WTC11 (cell line): ENCODE data around the gene LRIG1. TPM values are rescaled to one million over a fixed set of nuclear protein-coding genes. Genes with fewer than 3 reads are reported as not detected.

ENCODE experiments used
- ATAC-seq: fragments of 200-7000 bp; cut with Tn5 transposase; 2 replicates; pipeline ENCODE4 v1.10.0; 2021; ENCODE audit warnings: mild to moderate bottlenecking, moderate library complexity
- CTCF ChIA-PET: fragments of 300-600 bp; sonication (Branson Sonifier 250); formaldehyde crosslinking; loops from one replicate; lab custom pipeline; 2021; ENCODE audit warnings: antibody characterized with exemption; lab: Charles Lee
- POLR2A ChIA-PET: fragments of 350-600 bp; sonication (Branson Sonifier 250); formaldehyde crosslinking; loops from one replicate; lab custom pipeline; 2021; ENCODE audit warnings: antibody characterized with exemption; lab: Charles Lee
- DNase-seq: peaks from one replicate; pipeline ENCODE4 v3.0.0; 2021; ENCODE audit warnings: low spot score
- H3K27ac Mint-ChIP-seq: 2 replicates; pipeline ENCODE4 v1.8.0; 2021; ENCODE audit warnings: mixed read lengths
- H3K27me3 Mint-ChIP-seq: 2 replicates; pipeline ENCODE4 v1.8.0; 2021; ENCODE audit warnings: low read depth, mild to moderate bottlenecking, moderate library complexity, mixed read lengths
- H3K36me3 Mint-ChIP-seq: 2 replicates; pipeline ENCODE4 v1.8.0; 2021; ENCODE audit warnings: mixed read lengths
- H3K4me1 Mint-ChIP-seq: 2 replicates; pipeline ENCODE4 v1.8.0; 2022; ENCODE audit warnings: mixed read lengths
- H3K4me3 Mint-ChIP-seq: 2 replicates; pipeline ENCODE4 v1.8.0; 2021; ENCODE audit warnings: mild to moderate bottlenecking, moderate library complexity, mixed read lengths
- H3K9me3 Mint-ChIP-seq: 2 replicates; pipeline ENCODE4 v1.8.0; 2021; ENCODE audit warnings: mixed read lengths
- CREB1 ChIP-seq: sonication (generic); formaldehyde crosslinking; IDR thresholded peaks from 2 replicates; pipeline ENCODE4 v1.8.0; 2023; ENCODE audit warnings: mild to moderate bottlenecking, missing genetic modification reagents
- ELF4 ChIP-seq: sonication (generic); formaldehyde crosslinking; IDR thresholded peaks from 2 replicates; pipeline ENCODE4 v1.8.1; 2022; ENCODE audit warnings: low read depth, mild to moderate bottlenecking, moderate library complexity, missing genetic modification reagents
- EMX1 ChIP-seq: fragments of 250-450 bp; sonication (Bioruptor Pico); IDR thresholded peaks from 2 replicates; pipeline ENCODE4 v1.8.0; 2021; ENCODE audit warnings: mild to moderate bottlenecking
- ESRRA ChIP-seq: sonication (generic); formaldehyde crosslinking; IDR thresholded peaks from 2 replicates; pipeline ENCODE4 v1.8.1; 2022; ENCODE audit warnings: mild to moderate bottlenecking, missing genetic modification reagents, borderline replicate concordance
- IRF2 ChIP-seq: sonication (generic); formaldehyde crosslinking; IDR thresholded peaks from 2 replicates; pipeline ENCODE4 v1.8.0; 2022; ENCODE audit warnings: low read depth, missing genetic modification reagents, borderline replicate concordance
- KAT7 ChIP-seq: sonication (generic); formaldehyde crosslinking; IDR thresholded peaks from 2 replicates; pipeline ENCODE4 v1.8.1; 2023; ENCODE audit warnings: missing genetic modification reagents, mild to moderate bottlenecking, borderline replicate concordance
- MYBL2 ChIP-seq: sonication (generic); formaldehyde crosslinking; IDR thresholded peaks from 2 replicates; pipeline ENCODE4 v1.8.1; 2023; ENCODE audit warnings: mild to moderate bottlenecking, moderate library complexity, missing genetic modification reagents
- NFATC4 ChIP-seq: fragments of 250-450 bp; sonication (Bioruptor Pico); IDR thresholded peaks from 2 replicates; pipeline ENCODE4 v1.9.0; 2021; ENCODE audit warnings: mild to moderate bottlenecking
- PRRX2 ChIP-seq: fragments of 250-450 bp; sonication (Bioruptor Pico); IDR thresholded peaks from 2 replicates; pipeline ENCODE4 v1.8.0; 2021; ENCODE audit warnings: mild to moderate bottlenecking
- SMAD4 ChIP-seq: sonication (generic); formaldehyde crosslinking; IDR thresholded peaks from 2 replicates; pipeline ENCODE4 v1.8.0; 2022; ENCODE audit warnings: mild to moderate bottlenecking, missing genetic modification reagents
- TP53 ChIP-seq: sonication (generic); formaldehyde crosslinking; IDR thresholded peaks from 2 replicates; pipeline ENCODE4 v1.8.1; 2023; ENCODE audit warnings: mild to moderate bottlenecking, missing genetic modification reagents
- ZBTB21 ChIP-seq: sonication (generic); formaldehyde crosslinking; IDR thresholded peaks from 2 replicates; pipeline ENCODE4 v1.8.1; 2023; ENCODE audit warnings: mild to moderate bottlenecking, missing genetic modification reagents, borderline replicate concordance
- ZNF219 ChIP-seq: sonication (generic); formaldehyde crosslinking; IDR thresholded peaks from 2 replicates; pipeline ENCODE4 v1.8.0; 2023; ENCODE audit warnings: missing genetic modification reagents, mild to moderate bottlenecking, borderline replicate concordance
- ZNF671 ChIP-seq: fragments of 250-450 bp; sonication (Bioruptor Pico); IDR thresholded peaks from 2 replicates; pipeline ENCODE4 v1.8.0; 2021; ENCODE audit warnings: mild to moderate bottlenecking
- total RNA-seq: library from RNA; stranded (reverse); gene quantifications from 3 replicates; pipeline ENCODE4 v1.2.3, GENCODE V29; 2021
- TF ChIP-seq, protein P1 (sequence below): sonication (generic); formaldehyde crosslinking; IDR thresholded peaks from 2 replicates; pipeline ENCODE4 v1.8.1; 2022; ENCODE audit warnings: mild to moderate bottlenecking, missing genetic modification reagents, moderate library complexity, borderline replicate concordance
- TF ChIP-seq, protein P2 (sequence below): sonication (generic); formaldehyde crosslinking; IDR thresholded peaks from 2 replicates; pipeline ENCODE4 v1.8.1; 2023; ENCODE audit warnings: mild to moderate bottlenecking, missing genetic modification reagents
- TF ChIP-seq, protein P3 (sequence below): fragments of 250-450 bp; sonication (Bioruptor Pico); conservative IDR thresholded peaks from 2 replicates; pipeline ENCODE4 v1.9.0; 2021; ENCODE audit warnings: mild to moderate bottlenecking
- TF ChIP-seq, protein P4 (sequence below): sonication (generic); formaldehyde crosslinking; IDR thresholded peaks from 2 replicates; pipeline ENCODE4 v1.8.1; 2023; ENCODE audit warnings: mild to moderate bottlenecking, moderate library complexity, missing genetic modification reagents
- TF ChIP-seq, protein P5 (sequence below): sonication (generic); formaldehyde crosslinking; IDR thresholded peaks from 2 replicates; pipeline ENCODE4 v1.8.1; 2022; ENCODE audit warnings: low read depth, missing genetic modification reagents, borderline replicate concordance
- TF ChIP-seq, protein P6 (sequence below): sonication (generic); formaldehyde crosslinking; conservative IDR thresholded peaks from 2 replicates; pipeline ENCODE4 v1.8.1; 2022; ENCODE audit warnings: mild to moderate bottlenecking, missing genetic modification reagents
- TF ChIP-seq, protein P7 (sequence below): sonication (generic); formaldehyde crosslinking; IDR thresholded peaks from 2 replicates; pipeline ENCODE4 v1.8.1; 2023; ENCODE audit warnings: mild to moderate bottlenecking, missing genetic modification reagents

The LRIG1 gene
- total RNA-seq, 1 experiment from 2014 or later: 105 TPM

DNA sequence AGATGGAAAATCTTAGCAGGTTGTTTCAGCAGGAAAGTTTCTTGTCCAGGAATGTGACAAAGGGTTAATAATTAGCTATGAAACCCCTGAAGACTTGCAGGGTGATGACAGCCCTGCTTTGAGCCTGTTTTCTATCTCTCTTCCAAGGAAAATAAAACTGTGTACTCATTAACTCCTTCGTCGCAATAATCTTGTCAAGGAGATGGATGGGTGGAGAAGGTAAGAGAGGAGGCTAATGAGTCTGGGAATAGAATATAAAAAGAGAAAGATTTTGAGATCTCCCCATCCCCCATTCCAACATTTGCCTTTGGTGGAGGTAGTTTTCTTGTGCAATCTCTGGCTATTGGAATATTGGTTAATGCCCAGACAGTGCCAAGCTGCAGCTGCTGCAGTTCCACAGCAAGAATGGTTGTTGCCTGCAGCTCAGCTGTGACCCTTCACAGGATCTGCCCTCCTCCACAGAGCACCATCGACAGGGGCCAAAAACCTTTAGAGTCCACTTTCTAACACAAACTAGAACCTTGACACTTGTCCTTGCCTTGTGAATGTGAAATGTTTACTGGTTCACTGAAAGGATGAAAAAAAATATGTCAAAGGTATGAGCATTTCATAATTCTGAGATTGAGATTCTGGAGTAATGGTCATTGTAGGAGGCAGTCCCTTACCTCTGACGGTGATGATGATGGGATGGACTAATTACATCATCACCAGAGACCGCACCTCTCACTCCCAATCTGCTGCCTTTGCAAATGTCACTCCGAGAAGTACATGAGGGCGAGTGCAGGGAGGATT is 4.2 kb upstream of the LRIG1 start:
- H3K4me1 Mint-ChIP-seq: peaks cover 39% of the 10 kb centered on the region
- no peak overlapping the region for H3K27ac Mint-ChIP-seq
- H3K9me3 Mint-ChIP-seq: no peaks in the 10 kb centered on the region
- no peaks in the 10 kb centered on the region for H3K27me3 Mint-ChIP-seq
- DNase-seq (no peak), ATAC-seq (no peak)
- CTCF ChIA-PET: no interaction called here
- POLR2A ChIA-PET: no interaction called here
- TF ChIP-seq, protein P1, sequence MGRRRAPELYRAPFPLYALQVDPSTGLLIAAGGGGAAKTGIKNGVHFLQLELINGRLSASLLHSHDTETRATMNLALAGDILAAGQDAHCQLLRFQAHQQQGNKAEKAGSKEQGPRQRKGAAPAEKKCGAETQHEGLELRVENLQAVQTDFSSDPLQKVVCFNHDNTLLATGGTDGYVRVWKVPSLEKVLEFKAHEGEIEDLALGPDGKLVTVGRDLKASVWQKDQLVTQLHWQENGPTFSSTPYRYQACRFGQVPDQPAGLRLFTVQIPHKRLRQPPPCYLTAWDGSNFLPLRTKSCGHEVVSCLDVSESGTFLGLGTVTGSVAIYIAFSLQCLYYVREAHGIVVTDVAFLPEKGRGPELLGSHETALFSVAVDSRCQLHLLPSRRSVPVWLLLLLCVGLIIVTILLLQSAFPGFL (CRISPR knock-in tag): no peak
- TF ChIP-seq, protein P2, sequence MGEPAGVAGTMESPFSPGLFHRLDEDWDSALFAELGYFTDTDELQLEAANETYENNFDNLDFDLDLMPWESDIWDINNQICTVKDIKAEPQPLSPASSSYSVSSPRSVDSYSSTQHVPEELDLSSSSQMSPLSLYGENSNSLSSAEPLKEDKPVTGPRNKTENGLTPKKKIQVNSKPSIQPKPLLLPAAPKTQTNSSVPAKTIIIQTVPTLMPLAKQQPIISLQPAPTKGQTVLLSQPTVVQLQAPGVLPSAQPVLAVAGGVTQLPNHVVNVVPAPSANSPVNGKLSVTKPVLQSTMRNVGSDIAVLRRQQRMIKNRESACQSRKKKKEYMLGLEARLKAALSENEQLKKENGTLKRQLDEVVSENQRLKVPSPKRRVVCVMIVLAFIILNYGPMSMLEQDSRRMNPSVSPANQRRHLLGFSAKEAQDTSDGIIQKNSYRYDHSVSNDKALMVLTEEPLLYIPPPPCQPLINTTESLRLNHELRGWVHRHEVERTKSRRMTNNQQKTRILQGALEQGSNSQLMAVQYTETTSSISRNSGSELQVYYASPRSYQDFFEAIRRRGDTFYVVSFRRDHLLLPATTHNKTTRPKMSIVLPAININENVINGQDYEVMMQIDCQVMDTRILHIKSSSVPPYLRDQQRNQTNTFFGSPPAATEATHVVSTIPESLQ (CRISPR knock-in tag): no peak
- TF ChIP-seq ZBTB21: no peak
- TF ChIP-seq, protein P3, sequence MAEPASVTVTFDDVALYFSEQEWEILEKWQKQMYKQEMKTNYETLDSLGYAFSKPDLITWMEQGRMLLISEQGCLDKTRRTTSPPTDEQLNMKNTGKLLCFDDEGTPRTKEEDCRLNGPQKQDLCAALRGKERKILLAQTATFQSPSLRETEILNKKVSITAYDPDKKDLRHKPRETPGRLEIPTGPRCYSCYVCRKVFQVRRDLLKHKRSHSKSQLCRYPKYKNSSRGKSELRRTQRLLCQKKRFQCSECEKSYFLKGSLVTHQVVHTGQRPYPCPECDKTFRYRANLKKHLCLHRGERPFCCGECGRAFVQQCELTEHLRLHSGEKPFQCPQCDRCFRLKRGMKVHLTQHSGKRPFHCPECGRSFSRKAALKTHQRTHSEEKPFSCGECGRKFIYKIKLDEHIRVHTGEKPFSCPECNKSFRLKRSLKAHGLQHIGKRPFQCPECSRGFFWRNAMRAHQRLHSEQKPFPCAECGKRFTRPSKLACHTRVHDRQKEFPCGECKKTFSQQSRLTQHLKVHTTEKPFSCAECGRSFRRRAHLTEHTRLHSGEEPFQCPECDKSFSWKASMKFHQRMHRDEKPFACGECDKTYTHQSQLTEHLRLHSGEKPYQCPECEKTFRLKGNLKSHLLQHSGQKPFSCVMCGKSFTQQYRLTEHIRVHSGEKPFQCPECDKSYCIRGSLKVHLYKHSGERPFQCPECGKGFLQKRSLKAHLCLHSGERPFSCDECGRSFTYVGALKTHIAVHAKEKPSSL (CRISPR knock-in tag): no peak
- no peak for TF ChIP-seq PRRX2 (CRISPR knock-in tag)
- TF ChIP-seq, protein P4, sequence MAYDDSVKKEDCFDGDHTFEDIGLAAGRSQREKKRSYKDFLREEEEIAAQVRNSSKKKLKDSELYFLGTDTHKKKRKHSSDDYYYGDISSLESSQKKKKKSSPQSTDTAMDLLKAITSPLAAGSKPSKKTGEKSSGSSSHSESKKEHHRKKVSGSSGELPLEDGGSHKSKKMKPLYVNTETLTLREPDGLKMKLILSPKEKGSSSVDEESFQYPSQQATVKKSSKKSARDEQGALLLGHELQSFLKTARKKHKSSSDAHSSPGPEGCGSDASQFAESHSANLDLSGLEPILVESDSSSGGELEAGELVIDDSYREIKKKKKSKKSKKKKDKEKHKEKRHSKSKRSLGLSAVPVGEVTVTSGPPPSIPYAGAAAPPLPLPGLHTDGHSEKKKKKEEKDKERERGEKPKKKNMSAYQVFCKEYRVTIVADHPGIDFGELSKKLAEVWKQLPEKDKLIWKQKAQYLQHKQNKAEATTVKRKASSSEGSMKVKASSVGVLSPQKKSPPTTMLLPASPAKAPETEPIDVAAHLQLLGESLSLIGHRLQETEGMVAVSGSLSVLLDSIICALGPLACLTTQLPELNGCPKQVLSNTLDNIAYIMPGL: no peak
- TF ChIP-seq ZNF671 (CRISPR knock-in tag): no peak
- TF ChIP-seq TP53: no peak
- no peak for TF ChIP-seq ESRRA (CRISPR knock-in tag)
- TF ChIP-seq IRF2 (CRISPR knock-in tag): no peak
- TF ChIP-seq ZNF219: no peak
- H3K4me3 Mint-ChIP-seq: no peak overlapping the region
- no peaks in the 10 kb centered on the region for H3K36me3 Mint-ChIP-seq

DNA sequence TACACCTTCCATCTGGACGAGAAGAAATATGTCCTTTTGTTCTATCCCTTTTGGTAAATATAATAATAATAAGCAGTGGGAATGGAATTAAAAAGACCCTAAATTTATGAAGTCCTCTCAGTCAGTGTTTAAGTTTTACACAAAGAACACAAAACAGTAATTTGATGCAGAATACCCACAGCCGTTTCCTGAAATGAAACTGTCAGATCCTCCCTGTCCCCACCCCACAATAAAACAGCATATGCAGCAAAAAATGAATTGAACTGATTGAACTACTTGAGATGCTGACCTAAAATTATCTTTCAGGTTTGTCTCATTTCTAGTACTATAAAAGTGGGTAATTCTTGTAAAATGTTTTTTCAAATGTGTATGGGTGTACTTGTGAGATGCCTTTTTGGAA is 2.2 kb upstream of the LRIG1 start:
- CTCF ChIA-PET: interaction anchor here (0.6 kb wide), 1 partner anchor 296 kb away, joined by 3 read pairs; no protein-coding TSS in a partner anchor
- H3K9me3 Mint-ChIP-seq: no peaks in the 10 kb centered on the region
- no peak for DNase-seq
- POLR2A ChIA-PET: no interaction called here
- H3K27ac Mint-ChIP-seq: no peak overlapping the region
- no peak overlapping the region for H3K4me3 Mint-ChIP-seq
- H3K27me3 Mint-ChIP-seq: no peaks in the 10 kb centered on the region
- H3K4me1 Mint-ChIP-seq: peaks cover 50% of the 10 kb centered on the region
- no peak for ATAC-seq
- peaks cover 3% of the 10 kb centered on the region for H3K36me3 Mint-ChIP-seq
- TF ChIP-seq, protein P1 (CRISPR knock-in tag): no peak
- no peak for TF ChIP-seq ELF4 (CRISPR knock-in tag)
- TF ChIP-seq, protein P5, sequence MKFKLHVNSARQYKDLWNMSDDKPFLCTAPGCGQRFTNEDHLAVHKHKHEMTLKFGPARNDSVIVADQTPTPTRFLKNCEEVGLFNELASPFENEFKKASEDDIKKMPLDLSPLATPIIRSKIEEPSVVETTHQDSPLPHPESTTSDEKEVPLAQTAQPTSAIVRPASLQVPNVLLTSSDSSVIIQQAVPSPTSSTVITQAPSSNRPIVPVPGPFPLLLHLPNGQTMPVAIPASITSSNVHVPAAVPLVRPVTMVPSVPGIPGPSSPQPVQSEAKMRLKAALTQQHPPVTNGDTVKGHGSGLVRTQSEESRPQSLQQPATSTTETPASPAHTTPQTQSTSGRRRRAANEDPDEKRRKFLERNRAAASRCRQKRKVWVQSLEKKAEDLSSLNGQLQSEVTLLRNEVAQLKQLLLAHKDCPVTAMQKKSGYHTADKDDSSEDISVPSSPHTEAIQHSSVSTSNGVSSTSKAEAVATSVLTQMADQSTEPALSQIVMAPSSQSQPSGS: no peak
- no peak for TF ChIP-seq SMAD4 (CRISPR knock-in tag)
- TF ChIP-seq, protein P6, sequence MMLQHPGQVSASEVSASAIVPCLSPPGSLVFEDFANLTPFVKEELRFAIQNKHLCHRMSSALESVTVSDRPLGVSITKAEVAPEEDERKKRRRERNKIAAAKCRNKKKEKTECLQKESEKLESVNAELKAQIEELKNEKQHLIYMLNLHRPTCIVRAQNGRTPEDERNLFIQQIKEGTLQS (CRISPR knock-in tag): no peak
- TF ChIP-seq, protein P2 (CRISPR knock-in tag): no peak
- no peak for TF ChIP-seq NFATC4 (CRISPR knock-in tag)
- TF ChIP-seq, protein P7, sequence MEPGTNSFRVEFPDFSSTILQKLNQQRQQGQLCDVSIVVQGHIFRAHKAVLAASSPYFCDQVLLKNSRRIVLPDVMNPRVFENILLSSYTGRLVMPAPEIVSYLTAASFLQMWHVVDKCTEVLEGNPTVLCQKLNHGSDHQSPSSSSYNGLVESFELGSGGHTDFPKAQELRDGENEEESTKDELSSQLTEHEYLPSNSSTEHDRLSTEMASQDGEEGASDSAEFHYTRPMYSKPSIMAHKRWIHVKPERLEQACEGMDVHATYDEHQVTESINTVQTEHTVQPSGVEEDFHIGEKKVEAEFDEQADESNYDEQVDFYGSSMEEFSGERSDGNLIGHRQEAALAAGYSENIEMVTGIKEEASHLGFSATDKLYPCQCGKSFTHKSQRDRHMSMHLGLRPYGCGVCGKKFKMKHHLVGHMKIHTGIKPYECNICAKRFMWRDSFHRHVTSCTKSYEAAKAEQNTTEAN (CRISPR knock-in tag): no peak
- no peak for TF ChIP-seq MYBL2 (CRISPR knock-in tag)
- no peak for TF ChIP-seq EMX1 (CRISPR knock-in tag)
- no peak for TF ChIP-seq CREB1 (CRISPR knock-in tag)
- TF ChIP-seq KAT7 (CRISPR knock-in tag): no peak
